GM18519 (cell line): ENCODE results near the gene B4GALT1.
A peak's percentile ranks its signal among the peaks of the same experiment; 100 is the strongest.

Experiments
- ATAC-seq: cut with Tn5 transposase; IDR thresholded peaks from one replicate; pipeline ENCODE4 v1.9.1; 2021; ENCODE audit warnings: mild to moderate bottlenecking, moderate library complexity; ENCODE audit not compliant: unreplicated experiment, low FRiP score

The B4GALT1 gene

GRCh38 chr9:33125871-33126823 lies 41.0 kb downstream of the B4GALT1 start:
- ATAC-seq: peak; percentile 38

- no peak for ATAC-seq
Observed at GRCh38 chr9:33125461-33125860, 41.7 kb downstream of the B4GALT1 start.

GRCh38 chr9:33124751-33125381 lies 42.3 kb downstream of the B4GALT1 start:
- no peak for ATAC-seq

- ATAC-seq: no peak
Observed at GRCh38 chr9:33124046-33124445, 43.1 kb downstream of the B4GALT1 start.

GRCh38 chr9:33123407-33124031 lies 43.6 kb downstream of the B4GALT1 start:
- no peak for ATAC-seq

- ATAC-seq: no peak
Observed at GRCh38 chr9:33120620-33121019, 46.5 kb downstream of the B4GALT1 start.

GRCh38 chr9:33117796-33118195 lies 49.3 kb downstream of the B4GALT1 start:
- no peak for ATAC-seq

GRCh38 chr9:33117306-33117705 lies 49.8 kb downstream of the B4GALT1 start:
- ATAC-seq: no peak

- ATAC-seq: no peak
Observed at GRCh38 chr9:33116860-33117259, 50.3 kb downstream of the B4GALT1 start.

- ATAC-seq: no peak
Observed at GRCh38 chr9:33114746-33115145, 52.4 kb downstream of the B4GALT1 start.

GRCh38 chr9:33113799-33114547 lies 53.2 kb downstream of the B4GALT1 start:
- ATAC-seq: no peak

GRCh38 chr9:33112094-33112493 lies 55.0 kb downstream of the B4GALT1 start:
- no peak for ATAC-seq

- ATAC-seq: no peak
Observed at GRCh38 chr9:33111631-33112030, 55.5 kb downstream of the B4GALT1 start.

- no peak for ATAC-seq
Observed at GRCh38 chr9:33110686-33111085, 56.5 kb downstream of the B4GALT1 start.

- ATAC-seq: no peak
Observed at GRCh38 chr9:33109850-33110595, 57.1 kb downstream of the B4GALT1 start.

GRCh38 chr9:33109097-33109496 lies 58.0 kb downstream of the B4GALT1 start:
- ATAC-seq: no peak

GRCh38 chr9:33108472-33108871 lies 58.7 kb downstream of the B4GALT1 start:
- no peak for ATAC-seq

GRCh38 chr9:33107762-33108161 lies 59.4 kb downstream of the B4GALT1 start:
- no peak for ATAC-seq

GRCh38 chr9:33106827-33107621 lies 60.1 kb downstream of the B4GALT1 start:
- ATAC-seq: no peak
